CD4-positive, CD25-positive, alpha-beta regulatory T cell (primary cell): ENCODE data around the gene SH3BGRL. TPM values are rescaled to one million over a fixed set of nuclear protein-coding genes. Genes with fewer than 3 reads are reported as not detected.
A peak's percentile ranks its signal among the peaks of the same experiment; 100 is the strongest.
"Not testable (repeated sequence)": the region's sequence is repeated elsewhere in the genome, so short reads cannot be mapped to it uniquely, and the experiment has no call there.

Source experiments
- ATAC-seq, 2 donors: fragments of 150-1000 bp; cut with Tn5 transposase; one replicate each; pipeline ENCODE4 v1.10.0; 2021; ENCODE audit warnings: low read depth in 2 of 2, moderate number of reproducible peaks in 2 of 2, moderate library complexity in 1 of 2
- DNase-seq, 3 donors: peaks; one replicate each; pipeline versions ENCODE4 v3.0.0 to v3.0.0-alpha.2; 2012 to 2022; ENCODE audit warnings: mixed read lengths in 1 of 3
- H3K27ac ChIP-seq: one replicate; pipeline ENCODE4 v1.7.0; 2013; ENCODE audit warnings: mild to moderate bottlenecking, low read length; ENCODE audit not compliant: insufficient read depth, poor library complexity, severe bottlenecking
- H3K27me3 ChIP-seq: one replicate; pipeline ENCODE4 v1.7.0; 2013; ENCODE audit warnings: low read length; ENCODE audit not compliant: control insufficient read depth, insufficient read depth
- H3K36me3 ChIP-seq: one replicate; pipeline ENCODE4 v1.7.0; 2013; ENCODE audit warnings: mild to moderate bottlenecking, low read length, moderate library complexity; ENCODE audit not compliant: control insufficient read depth, insufficient read depth
- H3K4me1 ChIP-seq: 2 replicates; pipeline ENCODE4 v1.7.0; 2013; ENCODE audit warnings: mild to moderate bottlenecking, low read length; ENCODE audit not compliant: insufficient read depth, control insufficient read depth, poor library complexity, severe bottlenecking
- H3K4me3 ChIP-seq: one replicate; pipeline ENCODE4 v1.7.0; 2013; ENCODE audit warnings: low read depth, mild to moderate bottlenecking, low read length, moderate library complexity
- H3K9me3 ChIP-seq, 2 experiments: 1 replicate in 1 of 2; 2 replicates in 1 of 2; pipeline ENCODE4 v1.7.0; 2013; ENCODE audit warnings: low read length in 2 of 2, mild to moderate bottlenecking in 1 of 2, moderate library complexity in 1 of 2; ENCODE audit not compliant: control insufficient read depth in 2 of 2
- H3K27ac Mint-ChIP-seq, 3 donors: one replicate each; pipeline ENCODE4 v1.8.0; 2020 to 2022; ENCODE audit warnings: mild to moderate bottlenecking in 3 of 3, mixed read lengths in 3 of 3, moderate library complexity in 2 of 3
- H3K27me3 Mint-ChIP-seq: one replicate; pipeline ENCODE4 v1.8.0; 2022; ENCODE audit warnings: mild to moderate bottlenecking, mixed read lengths
- H3K36me3 Mint-ChIP-seq: one replicate; pipeline ENCODE4 v1.8.0; 2020; ENCODE audit warnings: mixed read lengths
- H3K4me1 Mint-ChIP-seq, 4 donors: one replicate each; pipeline ENCODE4 v1.8.0; 2020 to 2022; ENCODE audit warnings: mixed read lengths in 4 of 4, mild to moderate bottlenecking in 1 of 4
- H3K4me3 Mint-ChIP-seq, 4 donors: one replicate each; pipeline ENCODE4 v1.8.0; 2020 to 2022; ENCODE audit warnings: mild to moderate bottlenecking in 4 of 4, mixed read lengths in 4 of 4, moderate library complexity in 3 of 4
- H3K9me3 Mint-ChIP-seq, 7 donors: one replicate each; pipeline ENCODE4 v1.8.0; 2020 to 2022; ENCODE audit warnings: mixed read lengths in 7 of 7, mild to moderate bottlenecking in 3 of 7, moderate library complexity in 2 of 7
- polyA plus RNA-seq, 4 donors: library from polyadenylated mRNA; unstranded; fragments of 300-500 nt; fragmentation: Illumina TruSeq; gene quantifications; one replicate each; pipeline ENCODE4 v1.2.3, GENCODE V29; 2021
- total RNA-seq: library from RNA; stranded (reverse); gene quantifications from one replicate; pipeline ENCODE4 v1.2.3, GENCODE V29; 2022

The SH3BGRL gene
- total and polyA plus RNA-seq, 5 donors from 2014 or later, result 105 to 231 (median 201) TPM

GRCh38 chrX:81294101-81294500 is 92.2 kb downstream of the SH3BGRL start:
- Mint-ChIP-seq H3K4me3 (no peak overlapping the region), H3K27ac (no peak overlapping the region), H3K4me1 (peaks cover 0 to 2% (median 0%) of the 10 kb centered on the region in 4 donors), H3K36me3 (peaks cover 24% of the 10 kb centered on the region), H3K9me3 (peaks cover 2 to 21% (median 6%) of the 10 kb centered on the region in 7 donors), H3K27me3 (no peaks in the 10 kb centered on the region)
- peaks cover 33% of the 10 kb centered on the region for H3K36me3 ChIP-seq
- no peaks in the 10 kb centered on the region for H3K27me3 ChIP-seq
- peaks cover 13 to 20% of the 10 kb centered on the region in 2 experiments for H3K9me3 ChIP-seq
- ATAC-seq (no peak), DNase-seq (no peak)
- no peaks in the 10 kb centered on the region for H3K4me1 ChIP-seq
- H3K4me3 ChIP-seq, result no peak overlapping the region
- H3K27ac ChIP-seq, result no peak overlapping the region

GRCh38 chrX:81301877-81302276 is 100.0 kb downstream of the SH3BGRL start:
- Histone ChIP-seq H3K4me1 (no peaks in the 10 kb centered on the region), H3K27me3 (no peaks in the 10 kb centered on the region), H3K36me3 (peaks cover 7% of the 10 kb centered on the region), H3K4me3 (no peak overlapping the region), H3K9me3 (no peaks in the 10 kb centered on the region), H3K27ac (no peak overlapping the region)
- no peaks in the 10 kb centered on the region for H3K27me3 Mint-ChIP-seq
- H3K27ac Mint-ChIP-seq, result no peak overlapping the region
- no peak overlapping the region for H3K4me3 Mint-ChIP-seq
- H3K4me1 Mint-ChIP-seq, result peaks cover 0 to 13% (median 8%) of the 10 kb centered on the region in 4 donors
- H3K36me3 Mint-ChIP-seq, result no peaks in the 10 kb centered on the region
- ATAC-seq (no peak), DNase-seq (no peak)
- H3K9me3 Mint-ChIP-seq, result no peaks in the 10 kb centered on the region

GRCh38 chrX:81304563-81304962 is 102.7 kb downstream of the SH3BGRL start:
- DNase-seq (no peak), ATAC-seq (no peak)
- Mint-ChIP-seq H3K4me1 (peaks cover 4 to 17% (median 9%) of the 10 kb centered on the region in 4 donors), H3K4me3 (no peak overlapping the region), H3K27me3 (no peaks in the 10 kb centered on the region), H3K9me3 (no peaks in the 10 kb centered on the region), H3K36me3 (no peaks in the 10 kb centered on the region), H3K27ac (no peak overlapping the region)
- Histone ChIP-seq H3K27me3 (no peaks in the 10 kb centered on the region), H3K9me3 (no peaks in the 10 kb centered on the region), H3K36me3 (no peaks in the 10 kb centered on the region), H3K4me1 (no peaks in the 10 kb centered on the region), H3K27ac (no peak overlapping the region), H3K4me3 (no peak overlapping the region)

- DNase-seq, result no peak
- Mint-ChIP-seq H3K4me1 (peaks cover 4 to 17% (median 8%) of the 10 kb centered on the region in 4 donors), H3K27ac (peak overlapping the region in 1 of 3 donors; percentile 61), H3K36me3 (no peaks in the 10 kb centered on the region), H3K4me3 (no peak overlapping the region), H3K9me3 (no peaks in the 10 kb centered on the region), H3K27me3 (no peaks in the 10 kb centered on the region)
- no peaks in the 10 kb centered on the region for H3K36me3 ChIP-seq
- no peaks in the 10 kb centered on the region for H3K4me1 ChIP-seq
- H3K4me3 ChIP-seq, result no peak overlapping the region
- no peak overlapping the region for H3K27ac ChIP-seq
- ATAC-seq, result no peak
- no peaks in the 10 kb centered on the region for H3K27me3 ChIP-seq
- no peaks in the 10 kb centered on the region for H3K9me3 ChIP-seq
These were observed 103.3 kb downstream of the SH3BGRL start for GRCh38 chrX:81305240-81305639.

- H3K27me3 ChIP-seq, result no peaks in the 10 kb centered on the region
- no peaks in the 10 kb centered on the region for H3K4me1 ChIP-seq
- H3K9me3 Mint-ChIP-seq, result peaks cover 0 to 2% (median 0%) of the 10 kb centered on the region in 7 donors
- no peak overlapping the region for H3K27ac Mint-ChIP-seq
- H3K27ac ChIP-seq, result no peak overlapping the region
- no peak overlapping the region for H3K4me3 Mint-ChIP-seq
- H3K4me1 Mint-ChIP-seq, result peaks cover 14 to 21% (median 17%) of the 10 kb centered on the region in 4 donors
- H3K36me3 Mint-ChIP-seq, result peaks cover 4% of the 10 kb centered on the region
- no peak for ATAC-seq
- no peak overlapping the region for H3K4me3 ChIP-seq
- no peaks in the 10 kb centered on the region for H3K36me3 ChIP-seq
- no peaks in the 10 kb centered on the region for H3K27me3 Mint-ChIP-seq
- no peak for DNase-seq
- H3K9me3 ChIP-seq, result no peaks in the 10 kb centered on the region
These were observed 106.4 kb downstream of the SH3BGRL start for GRCh38 chrX:81308086-81308829.

GRCh38 chrX:81316163-81316562 is 114.3 kb downstream of the SH3BGRL start:
- H3K27me3 ChIP-seq, result no peaks in the 10 kb centered on the region
- Mint-ChIP-seq H3K9me3 (peaks cover 0 to 5% (median 0%) of the 10 kb centered on the region in 7 donors), H3K4me1 (peaks cover 10 to 15% (median 11%) of the 10 kb centered on the region in 4 donors), H3K4me3 (no peak overlapping the region), H3K27ac (no peak overlapping the region), H3K27me3 (no peaks in the 10 kb centered on the region), H3K36me3 (peaks cover 13% of the 10 kb centered on the region)
- no peak overlapping the region for H3K4me3 ChIP-seq
- no peak for ATAC-seq
- no peak overlapping the region for H3K27ac ChIP-seq
- no peaks in the 10 kb centered on the region for H3K4me1 ChIP-seq
- no peak for DNase-seq
- no peaks in the 10 kb centered on the region for H3K9me3 ChIP-seq
- H3K36me3 ChIP-seq, result no peaks in the 10 kb centered on the region

GRCh38 chrX:81331653-81332052 is 129.8 kb downstream of the SH3BGRL start:
- H3K27me3 ChIP-seq, H3K27ac Mint-ChIP-seq, H3K36me3 ChIP-seq, H3K9me3 ChIP-seq, DNase-seq, H3K27me3 Mint-ChIP-seq, ATAC-seq, H3K9me3 Mint-ChIP-seq, H3K4me3 Mint-ChIP-seq, H3K27ac ChIP-seq, H3K4me3 ChIP-seq, H3K4me1 ChIP-seq: not testable (repeated sequence)
- peaks cover 0 to 17% (median 0%) of the 10 kb centered on the region in 4 donors for H3K4me1 Mint-ChIP-seq
- H3K36me3 Mint-ChIP-seq, result peaks cover 27% of the 10 kb centered on the region
